Activated naive CD8-positive, alpha-beta T cell treated with anti-CD3 and anti-CD28 coated beads, Interleukin-2, amount 50 U/mL, for 24 hours (primary cell): ENCODE results near the gene PPP2R2B.

Experiments used
- ATAC-seq: fragments of 150-1000 bp; cut with Tn5 transposase; one replicate; pipeline ENCODE4 v1.10.0; 2021
- DNase-seq: peaks from one replicate; pipeline ENCODE4 v3.0.0; 2021
- H3K27ac Mint-ChIP-seq: one replicate; pipeline ENCODE4 v1.8.0; 2021; ENCODE audit warnings: mild to moderate bottlenecking, mixed read lengths
- H3K27me3 Mint-ChIP-seq: one replicate; pipeline ENCODE4 v1.8.0; 2021; ENCODE audit warnings: mixed read lengths
- H3K36me3 Mint-ChIP-seq: one replicate; pipeline ENCODE4 v1.8.0; 2021; ENCODE audit warnings: low read depth, mixed read lengths
- H3K4me1 Mint-ChIP-seq: one replicate; pipeline ENCODE4 v1.8.0; 2021; ENCODE audit warnings: mixed read lengths
- H3K4me3 Mint-ChIP-seq: one replicate; pipeline ENCODE4 v1.8.0; 2021; ENCODE audit warnings: mild to moderate bottlenecking, moderate library complexity, mixed read lengths
- H3K9me3 Mint-ChIP-seq: one replicate; pipeline ENCODE4 v1.8.0; 2021; ENCODE audit warnings: mixed read lengths

PPP2R2B gene

DNA sequence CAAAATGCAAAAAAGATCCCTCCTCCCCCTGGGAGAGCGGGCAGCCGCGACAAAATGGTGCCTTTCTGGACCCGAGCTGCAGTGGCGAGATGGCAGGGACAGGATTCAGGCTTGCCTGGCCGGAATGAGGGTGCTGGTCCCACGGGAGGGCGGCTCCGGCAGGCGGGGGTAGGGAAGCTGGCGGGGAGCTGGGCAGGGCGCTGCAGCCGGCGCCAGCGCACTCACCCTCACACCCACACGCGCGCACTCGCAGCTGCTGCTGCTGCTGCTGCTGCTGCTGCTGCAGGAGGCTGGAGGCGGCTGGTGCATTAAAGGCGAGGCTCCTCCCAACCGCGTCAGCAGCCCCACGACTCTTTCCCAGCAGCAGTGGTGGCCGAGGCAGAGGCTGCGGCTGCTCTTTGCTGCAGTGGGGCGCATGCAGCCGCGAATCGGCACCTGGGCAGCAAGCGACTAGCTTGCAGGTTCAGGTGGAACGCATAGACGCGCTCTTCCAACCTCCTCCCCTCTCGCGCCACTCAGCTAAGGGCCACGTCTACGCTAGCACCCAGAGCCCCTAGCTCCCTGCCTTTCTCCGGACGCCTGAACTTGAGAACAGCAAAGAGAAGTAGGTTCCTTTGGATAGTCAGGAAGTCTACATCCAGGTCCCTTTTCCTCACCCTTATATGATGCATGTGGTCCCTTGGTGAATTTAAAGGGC is at the start of gene PPP2R2B:
Gene PPP2R2B (minus strand): TSS at position 282 of the 697 bp plus-strand sequence.
- H3K27me3 Mint-ChIP-seq = peaks cover 30% of the 10 kb centered on the region
- ATAC-seq (peak; percentile 80), DNase-seq (peak; percentile 51)
- H3K36me3 Mint-ChIP-seq = no peaks in the 10 kb centered on the region
- H3K27ac Mint-ChIP-seq = no peak within 1 kb of the TSS
- peaks cover 14% of the 10 kb centered on the region for H3K4me1 Mint-ChIP-seq
- peak within 1 kb of the TSS; percentile 78 for H3K4me3 Mint-ChIP-seq
- H3K9me3 Mint-ChIP-seq = no peaks in the 10 kb centered on the region

DNA sequence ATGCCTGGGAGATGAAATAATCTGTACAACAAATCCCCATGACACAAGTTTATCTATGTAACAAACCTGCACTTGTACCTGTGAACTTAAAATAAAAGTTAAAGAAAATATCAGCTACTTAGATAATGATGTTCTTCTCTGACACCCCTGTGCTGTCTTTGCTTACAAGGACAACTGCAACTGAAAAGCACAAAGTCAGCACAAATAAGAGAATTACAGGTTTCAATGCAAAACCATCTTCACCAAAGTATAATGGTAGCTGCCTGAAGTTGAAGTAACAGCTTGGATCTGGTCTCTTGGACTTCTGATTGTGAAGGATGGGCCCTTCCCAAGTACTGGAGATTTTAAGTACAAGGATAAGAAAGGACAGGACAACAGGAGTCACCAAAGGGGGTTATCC is 45.6 kb upstream of the PPP2R2B start:
- Mint-ChIP-seq H3K4me1 (no peaks in the 10 kb centered on the region), H3K27me3 (peaks cover 2% of the 10 kb centered on the region), H3K27ac (no peak overlapping the region), H3K4me3 (no peak overlapping the region), H3K9me3 (no peaks in the 10 kb centered on the region), H3K36me3 (no peaks in the 10 kb centered on the region)
- no peak for ATAC-seq
- DNase-seq = no peak

- H3K27me3 Mint-ChIP-seq = peaks cover 2% of the 10 kb centered on the region
- ATAC-seq (no peak), DNase-seq (no peak)
- no peak overlapping the region for H3K4me3 Mint-ChIP-seq
- no peaks in the 10 kb centered on the region for H3K9me3 Mint-ChIP-seq
- H3K36me3 Mint-ChIP-seq = no peaks in the 10 kb centered on the region
- no peak overlapping the region for H3K27ac Mint-ChIP-seq
- peaks cover 1% of the 10 kb centered on the region for H3K4me1 Mint-ChIP-seq
Measured at GRCh38 chr5:146921225-146921624, 42.7 kb upstream of the PPP2R2B start.

- no peaks in the 10 kb centered on the region for H3K36me3 Mint-ChIP-seq
- peaks cover 9% of the 10 kb centered on the region for H3K4me1 Mint-ChIP-seq
- H3K27ac Mint-ChIP-seq = no peak overlapping the region
- peaks cover 2% of the 10 kb centered on the region for H3K27me3 Mint-ChIP-seq
- DNase-seq (no peak), ATAC-seq (no peak)
- H3K9me3 Mint-ChIP-seq = no peaks in the 10 kb centered on the region
- H3K4me3 Mint-ChIP-seq = no peak overlapping the region
Measured at GRCh38 chr5:146920351-146920881, 41.9 kb upstream of the PPP2R2B start.

DNA sequence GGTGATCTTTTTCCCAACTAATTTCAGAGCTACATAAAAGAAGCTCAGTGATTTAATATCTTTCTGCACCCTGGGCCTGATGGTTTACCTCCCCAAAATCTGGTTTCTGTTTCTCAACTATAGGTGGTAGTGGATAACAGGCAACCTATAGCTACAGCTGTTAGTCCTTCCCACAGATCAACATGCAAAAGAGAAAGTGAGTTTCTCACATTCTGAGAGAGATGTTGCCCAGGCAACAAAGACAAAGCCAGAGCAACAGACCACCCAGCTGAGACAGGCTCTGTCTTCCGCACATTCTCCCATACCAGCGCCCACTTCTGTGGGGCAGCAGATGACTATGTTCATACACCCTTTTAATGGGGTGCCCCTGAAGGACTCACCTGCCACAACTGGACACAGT is 40.7 kb upstream of the PPP2R2B start:
- Mint-ChIP-seq H3K36me3 (no peaks in the 10 kb centered on the region), H3K9me3 (no peaks in the 10 kb centered on the region), H3K4me3 (no peak overlapping the region), H3K27me3 (peaks cover 2% of the 10 kb centered on the region), H3K4me1 (peaks cover 12% of the 10 kb centered on the region), H3K27ac (no peak overlapping the region)
- no peak for DNase-seq
- no peak for ATAC-seq

- Mint-ChIP-seq H3K36me3 (no peaks in the 10 kb centered on the region), H3K27me3 (no peaks in the 10 kb centered on the region), H3K4me3 (no peak overlapping the region), H3K9me3 (no peaks in the 10 kb centered on the region), H3K27ac (no peak overlapping the region), H3K4me1 (peaks cover 12% of the 10 kb centered on the region)
- ATAC-seq (no peak), DNase-seq (no peak)
Measured at GRCh38 chr5:146917931-146918330, 39.4 kb upstream of the PPP2R2B start.

DNA sequence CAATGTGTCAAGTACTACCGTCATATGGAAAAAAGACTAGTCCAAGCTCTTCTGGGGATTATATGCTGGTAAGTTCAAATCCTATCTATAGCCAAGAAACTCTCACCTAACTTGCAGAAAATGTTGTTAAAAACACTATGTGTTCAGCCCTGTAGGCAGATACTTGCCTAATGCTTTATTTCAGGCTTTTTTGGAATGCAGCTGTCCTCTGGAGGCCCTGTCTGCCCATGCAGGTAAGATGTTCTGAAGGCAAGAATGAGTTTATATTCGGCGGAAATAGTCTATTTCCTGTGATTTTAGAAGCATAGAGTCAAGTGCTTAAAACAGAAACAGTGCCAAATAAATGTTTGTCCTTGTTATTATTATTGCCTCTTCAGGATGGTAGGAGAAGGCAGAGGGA is 34.3 kb upstream of the PPP2R2B start:
- Mint-ChIP-seq H3K9me3 (no peaks in the 10 kb centered on the region), H3K36me3 (no peaks in the 10 kb centered on the region), H3K4me3 (no peak overlapping the region), H3K27ac (no peak overlapping the region), H3K27me3 (peaks cover 2% of the 10 kb centered on the region), H3K4me1 (peaks cover 13% of the 10 kb centered on the region)
- no peak for DNase-seq
- no peak for ATAC-seq

DNA sequence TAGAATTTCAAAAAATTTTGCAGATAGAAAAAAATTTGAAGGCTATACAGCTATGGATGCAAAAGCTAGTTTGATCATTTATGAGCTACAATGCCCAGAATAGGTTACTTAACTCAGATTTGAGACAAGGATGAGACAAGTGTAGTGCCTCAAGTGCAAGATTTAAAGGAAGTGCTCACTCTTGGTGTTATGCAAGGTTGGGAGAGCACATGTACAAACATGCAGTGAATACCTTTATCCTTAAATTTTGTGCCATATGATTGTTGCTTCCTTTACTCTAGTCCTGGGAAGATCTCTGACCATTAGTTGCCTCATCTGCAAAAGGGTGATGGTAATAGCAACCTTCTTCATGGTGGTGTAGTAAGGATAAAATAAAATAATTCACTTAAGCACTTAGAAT is 31.7 kb upstream of the PPP2R2B start:
- Mint-ChIP-seq H3K4me1 (peaks cover 2% of the 10 kb centered on the region), H3K9me3 (no peaks in the 10 kb centered on the region), H3K27me3 (peaks cover 2% of the 10 kb centered on the region), H3K27ac (no peak overlapping the region), H3K36me3 (no peaks in the 10 kb centered on the region), H3K4me3 (no peak overlapping the region)
- DNase-seq (no peak), ATAC-seq (no peak)

GRCh38 chr5:146909255-146910068 is 30.9 kb upstream of the PPP2R2B start:
- H3K4me1 Mint-ChIP-seq = peaks cover 1% of the 10 kb centered on the region
- H3K9me3 Mint-ChIP-seq = no peaks in the 10 kb centered on the region

GRCh38 chr5:146906803-146907202 is 28.2 kb upstream of the PPP2R2B start:
- H3K27ac Mint-ChIP-seq = no peak overlapping the region
- no peaks in the 10 kb centered on the region for H3K4me1 Mint-ChIP-seq
- no peaks in the 10 kb centered on the region for H3K36me3 Mint-ChIP-seq
- H3K4me3 Mint-ChIP-seq = no peak overlapping the region
- no peak for DNase-seq
- H3K9me3 Mint-ChIP-seq = no peaks in the 10 kb centered on the region
- H3K27me3 Mint-ChIP-seq = peaks cover 2% of the 10 kb centered on the region
- ATAC-seq = no peak

More at GRCh38 chr5:146909255-146910068, 30.9 kb upstream of the PPP2R2B start:
- DNase-seq (no peak), ATAC-seq (no peak)
- Mint-ChIP-seq H3K36me3 (no peaks in the 10 kb centered on the region), H3K4me3 (no peak overlapping the region), H3K27ac (no peak overlapping the region), H3K27me3 (peaks cover 2% of the 10 kb centered on the region)

GRCh38 chr5:146904890-146905289 is 26.3 kb upstream of the PPP2R2B start:
- no peak for DNase-seq
- ATAC-seq = no peak
- Mint-ChIP-seq H3K4me3 (no peak overlapping the region), H3K4me1 (no peaks in the 10 kb centered on the region), H3K36me3 (no peaks in the 10 kb centered on the region), H3K27me3 (no peaks in the 10 kb centered on the region), H3K27ac (no peak overlapping the region), H3K9me3 (no peaks in the 10 kb centered on the region)

GRCh38 chr5:146903789-146904188 is 25.2 kb upstream of the PPP2R2B start:
- Mint-ChIP-seq H3K27me3 (no peaks in the 10 kb centered on the region), H3K36me3 (no peaks in the 10 kb centered on the region), H3K27ac (no peak overlapping the region), H3K4me1 (no peaks in the 10 kb centered on the region), H3K9me3 (no peaks in the 10 kb centered on the region), H3K4me3 (no peak overlapping the region)
- DNase-seq (no peak), ATAC-seq (no peak)

GRCh38 chr5:146902471-146902870 is 23.9 kb upstream of the PPP2R2B start:
- H3K27me3 Mint-ChIP-seq = no peaks in the 10 kb centered on the region
- H3K4me3 Mint-ChIP-seq = no peak overlapping the region
- no peaks in the 10 kb centered on the region for H3K36me3 Mint-ChIP-seq
- no peak overlapping the region for H3K27ac Mint-ChIP-seq
- DNase-seq (no peak), ATAC-seq (no peak)
- no peaks in the 10 kb centered on the region for H3K9me3 Mint-ChIP-seq
- H3K4me1 Mint-ChIP-seq = no peaks in the 10 kb centered on the region

- Mint-ChIP-seq H3K4me3 (no peak overlapping the region), H3K36me3 (no peaks in the 10 kb centered on the region), H3K9me3 (no peaks in the 10 kb centered on the region), H3K27ac (no peak overlapping the region), H3K27me3 (peaks cover 3% of the 10 kb centered on the region), H3K4me1 (peaks cover 7% of the 10 kb centered on the region)
- ATAC-seq (no peak), DNase-seq (no peak)
Measured at GRCh38 chr5:146897061-146897460, 18.5 kb upstream of the PPP2R2B start.
